PFSK-1 (cell line): ENCODE data around the gene RPS6KA2.

Source experiments
- FOXP2 ChIP-seq: optimal IDR thresholded peaks from 2 replicates; pipeline ENCODE3; 2011; ENCODE audit warnings: borderline replicate concordance, control low read depth, inconsistent platforms; ENCODE audit not compliant: insufficient read depth; ENCODE audit errors: extremely low read length, extremely low read depth
- POLR2AphosphoS5 ChIP-seq: IDR thresholded peaks from 2 replicates; pipeline ENCODE4 v1.6.1; 2012; ENCODE audit warnings: low read depth, mild to moderate bottlenecking, control low read depth, low read length, moderate library complexity
- REST ChIP-seq, 2 experiments: IDR thresholded peaks; 2 replicates each; pipeline versions ENCODE4 v1.6.1 to v1.8.0; 2011 to 2012; ENCODE audit warnings: low read depth in 2 of 2, low read length in 2 of 2, control low read depth in 1 of 2, inconsistent platforms in 1 of 2, mild to moderate bottlenecking in 1 of 2, moderate library complexity in 1 of 2; ENCODE audit not compliant: insufficient read depth in 1 of 2
- SIN3A ChIP-seq: IDR thresholded peaks from 2 replicates; pipeline ENCODE4 v1.6.1; 2012; ENCODE audit warnings: mild to moderate bottlenecking, low read length, moderate library complexity, borderline replicate concordance; ENCODE audit not compliant: insufficient read depth
- TAF1 ChIP-seq: IDR thresholded peaks from 2 replicates; pipeline ENCODE4 v1.6.1; 2012; ENCODE audit warnings: low read length, control low read depth, borderline replicate concordance; ENCODE audit not compliant: insufficient read depth

The RPS6KA2 gene

GRCh38 chr6:166495487-166496314 lies 131.3 kb downstream of the RPS6KA2 start:
- no peak for TF ChIP-seq REST (IDR thresholded peaks at IDR 0.05; ENCODE audit: insufficient read depth in 1 of 2, low read depth in 2 of 2, low read length in 2 of 2)
- no peak for TF ChIP-seq SIN3A
- no peak for TF ChIP-seq FOXP2
- TF ChIP-seq POLR2AphosphoS5: no peak
- no peak for TF ChIP-seq TAF1

- TF ChIP-seq SIN3A (no peak), FOXP2 (no peak), REST (IDR thresholded peaks at IDR 0.05; ENCODE audit: insufficient read depth in 1 of 2, low read depth in 2 of 2, low read length in 2 of 2) (no peak), TAF1 (no peak), POLR2AphosphoS5 (no peak)
These were observed 132.1 kb downstream of the RPS6KA2 start for GRCh38 chr6:166494757-166495486.

GRCh38 chr6:166494101-166494441 lies 133.0 kb downstream of the RPS6KA2 start:
- no peak for TF ChIP-seq FOXP2
- no peak for TF ChIP-seq POLR2AphosphoS5
- no peak for TF ChIP-seq REST (IDR thresholded peaks at IDR 0.05; ENCODE audit: insufficient read depth in 1 of 2, low read depth in 2 of 2, low read length in 2 of 2)
- TF ChIP-seq TAF1: no peak
- no peak for TF ChIP-seq SIN3A

GRCh38 chr6:166493427-166494100 lies 133.5 kb downstream of the RPS6KA2 start:
- TF ChIP-seq TAF1 (no peak), SIN3A (no peak), FOXP2 (no peak), REST (IDR thresholded peaks at IDR 0.05; ENCODE audit: insufficient read depth in 1 of 2, low read depth in 2 of 2, low read length in 2 of 2) (no peak), POLR2AphosphoS5 (no peak)
